H1 (cell line): ENCODE measurements around the gene GRID1. TPM values are rescaled to one million over a fixed set of nuclear protein-coding genes. Genes with fewer than 3 reads are reported as not detected.

ENCODE experiments used
- ASH2L ChIP-seq: fragments of 200-600, 300-600 bp; sonication (generic); IDR thresholded peaks from one replicate; pipeline ENCODE4 v1.7.1; 2017; ENCODE audit warnings: low read length
- CBX5 ChIP-seq: fragments of 300-800, 300-1000 bp; sonication (generic); IDR thresholded peaks from 2 replicates; pipeline ENCODE4 v1.7.1; 2016; ENCODE audit warnings: antibody characterized with exemption, low read length, low read depth
- CHD2 ChIP-seq: IDR thresholded peaks from 2 replicates; pipeline ENCODE4 v1.6.1; 2012; ENCODE audit warnings: low read length, improper control_type of control experiment
- EGR1 ChIP-seq: IDR thresholded peaks from 2 replicates; pipeline ENCODE4 v1.6.1; 2011; ENCODE audit warnings: low read depth, low read length, borderline replicate concordance
- GTF2F1 ChIP-seq: IDR thresholded peaks from 2 replicates; pipeline ENCODE4 v1.6.1; 2012; ENCODE audit warnings: low read depth, low read length, improper control_type of control experiment, borderline replicate concordance
- HDAC6 ChIP-seq: IDR thresholded peaks from one replicate; pipeline ENCODE4 v1.7.1; 2012; ENCODE audit warnings: low read depth, mild to moderate bottlenecking, inconsistent platforms, low read length, moderate library complexity
- JUN ChIP-seq: IDR thresholded peaks from 2 replicates; pipeline ENCODE4 v1.6.1; 2011; ENCODE audit warnings: low read depth, mild to moderate bottlenecking, improper control_type of control experiment, low read length
- NANOG ChIP-seq: IDR thresholded peaks from 2 replicates; pipeline ENCODE4 v1.6.1; 2011; ENCODE audit warnings: low read length, low read depth, mild to moderate bottlenecking, inconsistent platforms; ENCODE audit not compliant: insufficient read depth, poor library complexity, severe bottlenecking
- RXRA ChIP-seq: IDR thresholded peaks from 2 replicates; pipeline ENCODE4 v1.6.1; 2011; ENCODE audit warnings: low read depth, mild to moderate bottlenecking, low read length, moderate library complexity; ENCODE audit not compliant: insufficient read depth
- SP1 ChIP-seq: IDR thresholded peaks from 2 replicates; pipeline ENCODE4 v1.6.1; 2011; ENCODE audit warnings: low read depth, low read length
- TCF12 ChIP-seq: IDR thresholded peaks from 2 replicates; pipeline ENCODE4 v1.6.1; 2011; ENCODE audit warnings: low read depth, mild to moderate bottlenecking, low read length
- polyA plus RNA-seq, 7 experiments: library from polyadenylated mRNA; depleted of rRNA in 3 of 7; stranded (reverse) in 5 of 7; unstranded in 2 of 7; fragments of >200 nt in 5 of 7; fragments of 200-250 nt in 2 of 7; gene quantifications; 1 replicate in 5 of 7; 2 replicates in 1 of 7; 4 replicates in 1 of 7; pipeline versions ENCODE4 v1.2.1 to v1.2.3, GENCODE V29; 2011 to 2013; ENCODE audit warnings: missing spikeins in 2 of 7, mixed read lengths in 2 of 7
- total RNA-seq: library from RNA; stranded (reverse); fragmentation: NEBNext Ultra II Directional; extraction: Animal tissue kit (Norgen Biotek cat#: 25700); gene quantifications from 2 replicates; pipeline ENCODE4 v1.2.1, GENCODE V29; 2021
- TF ChIP-seq, protein P1 (sequence below): fragments of 300-600 bp; sonication (generic); IDR thresholded peaks from 2 replicates; pipeline ENCODE4 v1.7.1; 2012; ENCODE audit warnings: low read length, moderate library complexity, mild to moderate bottlenecking, inconsistent platforms; ENCODE audit not compliant: insufficient replicate concordance

GRID1 gene
- total and polyA plus RNA-seq, 2 of the 8 experiments (the other 6 are each of a cell fraction or from before 2014, with no cell fraction given), result 0.22 to 0.30 TPM

- TF ChIP-seq, protein P1, sequence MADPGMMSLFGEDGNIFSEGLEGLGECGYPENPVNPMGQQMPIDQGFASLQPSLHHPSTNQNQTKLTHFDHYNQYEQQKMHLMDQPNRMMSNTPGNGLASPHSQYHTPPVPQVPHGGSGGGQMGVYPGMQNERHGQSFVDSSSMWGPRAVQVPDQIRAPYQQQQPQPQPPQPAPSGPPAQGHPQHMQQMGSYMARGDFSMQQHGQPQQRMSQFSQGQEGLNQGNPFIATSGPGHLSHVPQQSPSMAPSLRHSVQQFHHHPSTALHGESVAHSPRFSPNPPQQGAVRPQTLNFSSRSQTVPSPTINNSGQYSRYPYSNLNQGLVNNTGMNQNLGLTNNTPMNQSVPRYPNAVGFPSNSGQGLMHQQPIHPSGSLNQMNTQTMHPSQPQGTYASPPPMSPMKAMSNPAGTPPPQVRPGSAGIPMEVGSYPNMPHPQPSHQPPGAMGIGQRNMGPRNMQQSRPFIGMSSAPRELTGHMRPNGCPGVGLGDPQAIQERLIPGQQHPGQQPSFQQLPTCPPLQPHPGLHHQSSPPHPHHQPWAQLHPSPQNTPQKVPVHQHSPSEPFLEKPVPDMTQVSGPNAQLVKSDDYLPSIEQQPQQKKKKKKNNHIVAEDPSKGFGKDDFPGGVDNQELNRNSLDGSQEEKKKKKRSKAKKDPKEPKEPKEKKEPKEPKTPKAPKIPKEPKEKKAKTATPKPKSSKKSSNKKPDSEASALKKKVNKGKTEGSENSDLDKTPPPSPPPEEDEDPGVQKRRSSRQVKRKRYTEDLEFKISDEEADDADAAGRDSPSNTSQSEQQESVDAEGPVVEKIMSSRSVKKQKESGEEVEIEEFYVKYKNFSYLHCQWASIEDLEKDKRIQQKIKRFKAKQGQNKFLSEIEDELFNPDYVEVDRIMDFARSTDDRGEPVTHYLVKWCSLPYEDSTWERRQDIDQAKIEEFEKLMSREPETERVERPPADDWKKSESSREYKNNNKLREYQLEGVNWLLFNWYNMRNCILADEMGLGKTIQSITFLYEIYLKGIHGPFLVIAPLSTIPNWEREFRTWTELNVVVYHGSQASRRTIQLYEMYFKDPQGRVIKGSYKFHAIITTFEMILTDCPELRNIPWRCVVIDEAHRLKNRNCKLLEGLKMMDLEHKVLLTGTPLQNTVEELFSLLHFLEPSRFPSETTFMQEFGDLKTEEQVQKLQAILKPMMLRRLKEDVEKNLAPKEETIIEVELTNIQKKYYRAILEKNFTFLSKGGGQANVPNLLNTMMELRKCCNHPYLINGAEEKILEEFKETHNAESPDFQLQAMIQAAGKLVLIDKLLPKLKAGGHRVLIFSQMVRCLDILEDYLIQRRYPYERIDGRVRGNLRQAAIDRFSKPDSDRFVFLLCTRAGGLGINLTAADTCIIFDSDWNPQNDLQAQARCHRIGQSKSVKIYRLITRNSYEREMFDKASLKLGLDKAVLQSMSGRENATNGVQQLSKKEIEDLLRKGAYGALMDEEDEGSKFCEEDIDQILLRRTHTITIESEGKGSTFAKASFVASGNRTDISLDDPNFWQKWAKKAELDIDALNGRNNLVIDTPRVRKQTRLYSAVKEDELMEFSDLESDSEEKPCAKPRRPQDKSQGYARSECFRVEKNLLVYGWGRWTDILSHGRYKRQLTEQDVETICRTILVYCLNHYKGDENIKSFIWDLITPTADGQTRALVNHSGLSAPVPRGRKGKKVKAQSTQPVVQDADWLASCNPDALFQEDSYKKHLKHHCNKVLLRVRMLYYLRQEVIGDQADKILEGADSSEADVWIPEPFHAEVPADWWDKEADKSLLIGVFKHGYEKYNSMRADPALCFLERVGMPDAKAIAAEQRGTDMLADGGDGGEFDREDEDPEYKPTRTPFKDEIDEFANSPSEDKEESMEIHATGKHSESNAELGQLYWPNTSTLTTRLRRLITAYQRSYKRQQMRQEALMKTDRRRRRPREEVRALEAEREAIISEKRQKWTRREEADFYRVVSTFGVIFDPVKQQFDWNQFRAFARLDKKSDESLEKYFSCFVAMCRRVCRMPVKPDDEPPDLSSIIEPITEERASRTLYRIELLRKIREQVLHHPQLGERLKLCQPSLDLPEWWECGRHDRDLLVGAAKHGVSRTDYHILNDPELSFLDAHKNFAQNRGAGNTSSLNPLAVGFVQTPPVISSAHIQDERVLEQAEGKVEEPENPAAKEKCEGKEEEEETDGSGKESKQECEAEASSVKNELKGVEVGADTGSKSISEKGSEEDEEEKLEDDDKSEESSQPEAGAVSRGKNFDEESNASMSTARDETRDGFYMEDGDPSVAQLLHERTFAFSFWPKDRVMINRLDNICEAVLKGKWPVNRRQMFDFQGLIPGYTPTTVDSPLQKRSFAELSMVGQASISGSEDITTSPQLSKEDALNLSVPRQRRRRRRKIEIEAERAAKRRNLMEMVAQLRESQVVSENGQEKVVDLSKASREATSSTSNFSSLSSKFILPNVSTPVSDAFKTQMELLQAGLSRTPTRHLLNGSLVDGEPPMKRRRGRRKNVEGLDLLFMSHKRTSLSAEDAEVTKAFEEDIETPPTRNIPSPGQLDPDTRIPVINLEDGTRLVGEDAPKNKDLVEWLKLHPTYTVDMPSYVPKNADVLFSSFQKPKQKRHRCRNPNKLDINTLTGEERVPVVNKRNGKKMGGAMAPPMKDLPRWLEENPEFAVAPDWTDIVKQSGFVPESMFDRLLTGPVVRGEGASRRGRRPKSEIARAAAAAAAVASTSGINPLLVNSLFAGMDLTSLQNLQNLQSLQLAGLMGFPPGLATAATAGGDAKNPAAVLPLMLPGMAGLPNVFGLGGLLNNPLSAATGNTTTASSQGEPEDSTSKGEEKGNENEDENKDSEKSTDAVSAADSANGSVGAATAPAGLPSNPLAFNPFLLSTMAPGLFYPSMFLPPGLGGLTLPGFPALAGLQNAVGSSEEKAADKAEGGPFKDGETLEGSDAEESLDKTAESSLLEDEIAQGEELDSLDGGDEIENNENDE, result no peak
- TF ChIP-seq CHD2, result no peak
- no peak for TF ChIP-seq CBX5
- TF ChIP-seq GTF2F1, result no peak
- TF ChIP-seq NANOG, result no peak
- TF ChIP-seq RXRA, result no peak
- TF ChIP-seq TCF12, result no peak
- no peak for TF ChIP-seq ASH2L
- no peak for TF ChIP-seq EGR1
- TF ChIP-seq HDAC6, result no peak
- TF ChIP-seq JUN, result no peak
- TF ChIP-seq SP1, result no peak
Observed at GRCh38 chr10:86373828-86374227, 7.2 kb upstream of the GRID1 start (continued).
